ENCODE data around the gene DDX1. TPM values are rescaled to one million over a fixed set of nuclear protein-coding genes. Genes with fewer than 3 reads are reported as not detected.

DDX1 gene
- total and polyA plus RNA-seq, 2 experiments from 2014 or later, result 72.6 to 101 TPM

- H2AFZ ChIP-seq, result no peak overlapping the region
- DNase-seq, result no peak
- no peaks in the 10 kb centered on the region for H3K9me2 ChIP-seq (ENCODE audit: insufficient read depth)
- no peaks in the 10 kb centered on the region for H3F3A ChIP-seq (ENCODE audit: insufficient read depth)
- WGBS, 2 experiments (ENCODE audit: low coverage in 1 of 2, low lambda C conversion rate in 2 of 2, missing lambda C conversion rate in 2 of 2), result 82 to 85% methylated on average over 12 to 13 of the region's 13 CpGs
- no peaks in the 10 kb centered on the region for H4K20me1 ChIP-seq (ENCODE audit: insufficient read depth)
- H3K4me1 ChIP-seq (ENCODE audit: insufficient read depth), result peaks cover 22% of the 10 kb centered on the region
- no peaks in the 10 kb centered on the region for H3K27me3 ChIP-seq (replicated peaks; ENCODE audit: insufficient read depth)
- TF ChIP-seq EZH2 (IDR thresholded peaks at IDR 0.05; ENCODE audit: insufficient read depth, poor library complexity, severe bottlenecking), result no peak
- TF ChIP-seq EZH2phosphoT487 (IDR thresholded peaks at IDR 0.05; ENCODE audit: insufficient read depth, low read depth), result no peak
- H3K9ac ChIP-seq, result no peak overlapping the region
- H3K27ac ChIP-seq, result no peak overlapping the region
- in situ Hi-C loops (cut with MboI), result loop anchor here (25.0 kb wide), 2 partner anchors 844 to 1119 kb away; no protein-coding TSS in a partner anchor
- no peaks in the 10 kb centered on the region for H3K79me2 ChIP-seq (ENCODE audit: insufficient read depth)
- no peak overlapping the region for H3K4me3 ChIP-seq
- 0 out of 2 replicates have a peak, but pooled peaks cover 5% of the 10 kb centered on the region for H3K36me3 ChIP-seq (ENCODE audit: low read depth)
- no peaks in the 10 kb centered on the region for H3K9me3 ChIP-seq (ENCODE audit: low read depth)
- H3K4me2 ChIP-seq (ENCODE audit: unreplicated experiment), result no peak overlapping the region
These were observed 51.3 kb downstream of the DDX1 start for GRCh38 chr2:15642815-15643500.

- Histone ChIP-seq H3K27ac (no peak overlapping the region), H3K27me3 (replicated peaks; ENCODE audit: insufficient read depth) (no peaks in the 10 kb centered on the region), H3K4me2 (ENCODE audit: unreplicated experiment) (no peak overlapping the region), H4K20me1 (ENCODE audit: insufficient read depth) (no peaks in the 10 kb centered on the region), H2AFZ (no peak overlapping the region), H3K9me2 (ENCODE audit: insufficient read depth) (no peaks in the 10 kb centered on the region), H3K4me3 (no peak overlapping the region), H3K36me3 (ENCODE audit: low read depth) (0 out of 2 replicates have a peak, but pooled peaks cover 5% of the 10 kb centered on the region), H3K79me2 (ENCODE audit: insufficient read depth) (no peaks in the 10 kb centered on the region), H3K4me1 (ENCODE audit: insufficient read depth) (peaks cover 12% of the 10 kb centered on the region), H3F3A (ENCODE audit: insufficient read depth) (no peaks in the 10 kb centered on the region), H3K9me3 (ENCODE audit: low read depth) (no peaks in the 10 kb centered on the region), H3K9ac (no peak overlapping the region)
- no peak for TF ChIP-seq EZH2phosphoT487 (IDR thresholded peaks at IDR 0.05; ENCODE audit: insufficient read depth, low read depth)
- TF ChIP-seq EZH2 (IDR thresholded peaks at IDR 0.05; ENCODE audit: insufficient read depth, poor library complexity, severe bottlenecking), result no peak
- 84 to 88% methylated on average over 4 of the region's 4 CpGs for WGBS, 2 experiments (ENCODE audit: low coverage in 1 of 2, low lambda C conversion rate in 2 of 2, missing lambda C conversion rate in 2 of 2)
- no peak for DNase-seq
- in situ Hi-C loops (cut with MboI), result loop anchor here (25.0 kb wide), 2 partner anchors 843 to 1118 kb away; no protein-coding TSS in a partner anchor
These were observed 52.3 kb downstream of the DDX1 start for GRCh38 chr2:15643791-15644585.

- in situ Hi-C loops (cut with MboI), result loop anchor here (25.0 kb wide), 2 partner anchors 842 to 1117 kb away; no protein-coding TSS in a partner anchor
- 83 to 96% methylated on average over 2 of the region's 2 CpGs for WGBS, 2 experiments (ENCODE audit: low coverage in 1 of 2, low lambda C conversion rate in 2 of 2, missing lambda C conversion rate in 2 of 2)
These were observed 53.6 kb downstream of the DDX1 start for GRCh38 chr2:15645300-15645699.

GRCh38 chr2:15645720-15646385, 54.2 kb downstream of the DDX1 start:
- H3K4me2 ChIP-seq (ENCODE audit: unreplicated experiment), result no peak overlapping the region
- H3K9me2 ChIP-seq (ENCODE audit: insufficient read depth), result no peaks in the 10 kb centered on the region
- in situ Hi-C loops (cut with MboI), result loop anchor here (25.0 kb wide), 2 partner anchors 841 to 1116 kb away; no protein-coding TSS in a partner anchor
- no peaks in the 10 kb centered on the region for H3K4me1 ChIP-seq (ENCODE audit: insufficient read depth)
- H3K27me3 ChIP-seq (replicated peaks; ENCODE audit: insufficient read depth), result no peaks in the 10 kb centered on the region; the same call in 1 of the 2 replicates
- WGBS, 2 experiments (ENCODE audit: low coverage in 1 of 2, low lambda C conversion rate in 2 of 2, missing lambda C conversion rate in 2 of 2), result 53 to 62% methylated on average over 9 of the region's 9 CpGs
- no peaks in the 10 kb centered on the region for H3K9me3 ChIP-seq (ENCODE audit: low read depth)
- H3K27ac ChIP-seq, result no peak overlapping the region
- DNase-seq, result no peak
- H3K9ac ChIP-seq, result no peak overlapping the region
- no peak overlapping the region for H3K4me3 ChIP-seq
- H4K20me1 ChIP-seq (ENCODE audit: insufficient read depth), result no peaks in the 10 kb centered on the region
- 0 out of 2 replicates have a peak, but pooled peaks cover 5% of the 10 kb centered on the region for H3K36me3 ChIP-seq (ENCODE audit: low read depth)
- H2AFZ ChIP-seq, result no peak overlapping the region
- H3K79me2 ChIP-seq (ENCODE audit: insufficient read depth), result no peaks in the 10 kb centered on the region
- no peaks in the 10 kb centered on the region for H3F3A ChIP-seq (ENCODE audit: insufficient read depth)
- TF ChIP-seq EZH2phosphoT487 (IDR thresholded peaks at IDR 0.05; ENCODE audit: insufficient read depth, low read depth), result no peak
- TF ChIP-seq EZH2 (IDR thresholded peaks at IDR 0.05; ENCODE audit: insufficient read depth, poor library complexity, severe bottlenecking), result no peak

More at GRCh38 chr2:15645300-15645699, 53.6 kb downstream of the DDX1 start:
- Histone ChIP-seq H3K36me3 (ENCODE audit: low read depth) (0 out of 2 replicates have a peak, but pooled peaks cover 5% of the 10 kb centered on the region), H3K4me1 (ENCODE audit: insufficient read depth) (peaks cover 3% of the 10 kb centered on the region; the same call in 1 of the 2 replicates), H3K4me3 (no peak overlapping the region), H3F3A (ENCODE audit: insufficient read depth) (no peaks in the 10 kb centered on the region), H3K9me2 (ENCODE audit: insufficient read depth) (no peaks in the 10 kb centered on the region), H3K27ac (no peak overlapping the region), H3K9ac (no peak overlapping the region), H3K27me3 (replicated peaks; ENCODE audit: insufficient read depth) (no peaks in the 10 kb centered on the region; the same call in 1 of the 2 replicates), H3K9me3 (ENCODE audit: low read depth) (no peaks in the 10 kb centered on the region), H3K79me2 (ENCODE audit: insufficient read depth) (no peaks in the 10 kb centered on the region), H4K20me1 (ENCODE audit: insufficient read depth) (no peaks in the 10 kb centered on the region), H3K4me2 (ENCODE audit: unreplicated experiment) (no peak overlapping the region), H2AFZ (no peak overlapping the region)
- TF ChIP-seq EZH2 (IDR thresholded peaks at IDR 0.05; ENCODE audit: insufficient read depth, poor library complexity, severe bottlenecking), result no peak
- TF ChIP-seq EZH2phosphoT487 (IDR thresholded peaks at IDR 0.05; ENCODE audit: insufficient read depth, low read depth), result no peak
- DNase-seq, result no peak

All from GM23248 (cell line).